Spleen (tissue), 7 donors: Measurements from ENCODE around the gene SORL1.

Source experiments
- CTCF ChIP-seq, 11 experiments: fragments of 200-600 bp in 7 of 11; fragments of 450-650 bp in 4 of 11; sonication (generic) in 4 of 11; IDR thresholded peaks in 8 of 11; conservative IDR thresholded peaks in 3 of 11; 1 replicate in 7 of 11; 2 replicates in 4 of 11; pipeline versions ENCODE4 v1.4.0 to v1.8.0; 2016 to 2021; ENCODE audit warnings: antibody characterized with exemption in 11 of 11, inconsistent platforms in 4 of 11, mild to moderate bottlenecking in 1 of 11
- POLR2A ChIP-seq, 3 donors: fragments of 450-650 bp; IDR thresholded peaks; one replicate each; pipeline ENCODE4 v1.5.1; 2017; ENCODE audit warnings: antibody characterized with exemption in 3 of 3, mild to moderate bottlenecking in 1 of 3
- POLR2AphosphoS5 ChIP-seq, 3 donors: sonication (generic); formaldehyde crosslinking; IDR thresholded peaks; one replicate each; pipeline ENCODE4 v1.5.1; 2017; ENCODE audit warnings: antibody characterized with exemption in 3 of 3
- donor health status: DM: no; HTN: no; CAD: no; lungs with moderate emphysema.
- donor health status: DM: no; HTN: no; CAD: no.
- donor health status: DM: no; HTN: no; CAD: no.

- TF ChIP-seq CTCF (IDR thresholded peaks at IDR 0.05 in 8 of 11, conservative IDR thresholded peaks at IDR 0.05 in 3 of 11) (no peak), POLR2A (IDR thresholded peaks at IDR 0.05) (no peak), POLR2AphosphoS5 (IDR thresholded peaks at IDR 0.05) (no peak)
Observed at GRCh38 chr11:121405646-121406045, 46.5 kb upstream of the SORL1 start.
